OCI-LY3 (cell line): Measurements from ENCODE around the gene ANGPTL5.

Experiments used
- H2AFZ ChIP-seq: fragments of 200-600, 300-600 bp; shearing (Covaris generic); 2 replicates; pipeline ENCODE4 v1.6.0; 2014; ENCODE audit warnings: antibody characterized with exemption, low read depth, low read length
- H3K27ac ChIP-seq: fragments of 200-600, 300-600 bp; sonication (generic); 2 replicates; pipeline ENCODE4 v1.5.1; 2014; ENCODE audit warnings: mild to moderate bottlenecking, low read length, moderate library complexity, mixed read lengths
- H3K27me3 ChIP-seq: fragments of 200-600, 300-600 bp; sonication (generic); 2 replicates; pipeline ENCODE4 v1.6.1; 2014; ENCODE audit warnings: low read depth, low read length, mixed read lengths
- H3K36me3 ChIP-seq: fragments of 200-600, 300-600 bp; sonication (generic); replicated peaks from 2 replicates; pipeline ENCODE3; 2014; ENCODE audit warnings: low read depth, low read length, mixed read lengths
- H3K4me1 ChIP-seq: fragments of 300-600, 200-600 bp; sonication (generic); 2 replicates; pipeline ENCODE4 v1.6.1; 2014; ENCODE audit warnings: low read length, mixed read lengths
- H3K4me2 ChIP-seq: fragments of 200-600, 300-600 bp; sonication (generic); 2 replicates; pipeline ENCODE4 v1.6.1; 2014; ENCODE audit warnings: low read length, mixed read lengths
- H3K4me3 ChIP-seq: fragments of 300-600, 200-600 bp; sonication (generic); 2 replicates; pipeline ENCODE4 v1.5.1; 2014; ENCODE audit warnings: antibody characterized with exemption, mild to moderate bottlenecking, low read length, moderate library complexity
- H3K79me2 ChIP-seq: fragments of 300-600, 200-600 bp; shearing (Covaris generic); 2 replicates; pipeline ENCODE4 v1.6.1; 2014; ENCODE audit warnings: mild to moderate bottlenecking, low read length, mixed read lengths
- H3K9ac ChIP-seq: fragments of 300-600, 200-600 bp; shearing (Covaris generic); 2 replicates; pipeline ENCODE4 v1.6.0; 2014; ENCODE audit warnings: mild to moderate bottlenecking, low read length, moderate library complexity
- H3K9me3 ChIP-seq: fragments of 200-600, 300-600 bp; shearing (Covaris generic); 2 replicates; pipeline ENCODE4 v1.6.1; 2014; ENCODE audit warnings: low read length, mixed read lengths; ENCODE audit not compliant: insufficient read depth
- H4K20me1 ChIP-seq: fragments of 200-600, 300-600 bp; sonication (generic); 2 replicates; pipeline ENCODE4 v1.6.1; 2016; ENCODE audit warnings: low read length, mixed read lengths; ENCODE audit not compliant: insufficient read depth
- EZH2phosphoT487 ChIP-seq: fragments of 200-600 bp; shearing (Covaris generic); IDR thresholded peaks from 2 replicates; pipeline ENCODE4 v1.6.1; 2018; ENCODE audit warnings: antibody characterized with exemption, mixed run types, low read depth
- TF ChIP-seq, protein P1 (sequence below): fragments of 200-600, 300-600 bp; sonication (generic); IDR thresholded peaks from 2 replicates; pipeline ENCODE4 v1.5.1; 2014; ENCODE audit warnings: antibody characterized with exemption, low read length, low read depth

The ANGPTL5 gene

GRCh38 chr11:101949680-101950220, 33.4 kb upstream of the ANGPTL5 start:
- H3K9ac ChIP-seq: no peak overlapping the region
- H3K4me3 ChIP-seq: no peak overlapping the region
- no peaks in the 10 kb centered on the region for H3K79me2 ChIP-seq
- TF ChIP-seq, protein P1, sequence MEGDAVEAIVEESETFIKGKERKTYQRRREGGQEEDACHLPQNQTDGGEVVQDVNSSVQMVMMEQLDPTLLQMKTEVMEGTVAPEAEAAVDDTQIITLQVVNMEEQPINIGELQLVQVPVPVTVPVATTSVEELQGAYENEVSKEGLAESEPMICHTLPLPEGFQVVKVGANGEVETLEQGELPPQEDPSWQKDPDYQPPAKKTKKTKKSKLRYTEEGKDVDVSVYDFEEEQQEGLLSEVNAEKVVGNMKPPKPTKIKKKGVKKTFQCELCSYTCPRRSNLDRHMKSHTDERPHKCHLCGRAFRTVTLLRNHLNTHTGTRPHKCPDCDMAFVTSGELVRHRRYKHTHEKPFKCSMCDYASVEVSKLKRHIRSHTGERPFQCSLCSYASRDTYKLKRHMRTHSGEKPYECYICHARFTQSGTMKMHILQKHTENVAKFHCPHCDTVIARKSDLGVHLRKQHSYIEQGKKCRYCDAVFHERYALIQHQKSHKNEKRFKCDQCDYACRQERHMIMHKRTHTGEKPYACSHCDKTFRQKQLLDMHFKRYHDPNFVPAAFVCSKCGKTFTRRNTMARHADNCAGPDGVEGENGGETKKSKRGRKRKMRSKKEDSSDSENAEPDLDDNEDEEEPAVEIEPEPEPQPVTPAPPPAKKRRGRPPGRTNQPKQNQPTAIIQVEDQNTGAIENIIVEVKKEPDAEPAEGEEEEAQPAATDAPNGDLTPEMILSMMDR: no peak
- TF ChIP-seq EZH2phosphoT487: no peak
- peaks cover 1% of the 10 kb centered on the region; the same call in 1 of the 2 replicates for H3K4me1 ChIP-seq
- no peak overlapping the region for H3K27ac ChIP-seq
- no peak overlapping the region for H3K4me2 ChIP-seq
- H2AFZ ChIP-seq: no peak overlapping the region
- H4K20me1 ChIP-seq: no peaks in the 10 kb centered on the region
- no peaks in the 10 kb centered on the region for H3K9me3 ChIP-seq
- H3K36me3 ChIP-seq: no peaks in the 10 kb centered on the region
- H3K27me3 ChIP-seq: no peaks in the 10 kb centered on the region

DNA sequence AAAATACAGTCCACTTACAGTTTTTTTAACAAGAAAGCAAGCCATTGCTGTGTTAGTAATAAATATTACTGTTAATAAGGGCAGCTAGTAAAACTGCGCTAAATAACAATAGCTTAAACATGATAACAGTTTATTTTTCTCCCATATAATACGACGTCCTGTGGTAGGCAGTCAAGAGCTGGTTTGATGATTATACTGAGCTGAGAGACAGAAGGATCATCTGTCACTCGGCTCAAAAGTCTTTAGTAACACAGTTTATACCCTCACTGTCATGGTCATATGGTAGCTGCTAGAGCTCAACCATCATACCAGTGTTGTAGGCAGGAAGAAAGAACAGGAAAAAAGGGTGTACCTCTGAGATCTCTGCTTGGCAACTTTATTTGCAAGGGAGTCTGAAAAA, 29.1 kb upstream of the ANGPTL5 start:
- no peaks in the 10 kb centered on the region for H3K79me2 ChIP-seq
- TF ChIP-seq, protein P1: no peak
- TF ChIP-seq EZH2phosphoT487: no peak
- H3K27ac ChIP-seq: no peak overlapping the region
- no peaks in the 10 kb centered on the region for H3K9me3 ChIP-seq
- no peaks in the 10 kb centered on the region for H4K20me1 ChIP-seq
- no peaks in the 10 kb centered on the region for H3K36me3 ChIP-seq
- H3K4me3 ChIP-seq: no peak overlapping the region
- no peak overlapping the region for H3K4me2 ChIP-seq
- H3K27me3 ChIP-seq: no peaks in the 10 kb centered on the region
- H3K4me1 ChIP-seq: peaks cover 15% of the 10 kb centered on the region
- no peak overlapping the region for H3K9ac ChIP-seq
- H2AFZ ChIP-seq: no peak overlapping the region

GRCh38 chr11:101944923-101945322, 28.6 kb upstream of the ANGPTL5 start:
- no peak overlapping the region for H3K9ac ChIP-seq
- H3K4me3 ChIP-seq: no peak overlapping the region

GRCh38 chr11:101940901-101941520, 24.7 kb upstream of the ANGPTL5 start:
- Histone ChIP-seq H4K20me1 (no peaks in the 10 kb centered on the region), H3K4me2 (no peak overlapping the region), H3K27ac (no peak overlapping the region), H3K4me1 (peaks cover 15% of the 10 kb centered on the region), H3K9me3 (no peaks in the 10 kb centered on the region), H3K36me3 (no peaks in the 10 kb centered on the region), H3K4me3 (no peak overlapping the region), H3K27me3 (no peaks in the 10 kb centered on the region), H3K9ac (no peak overlapping the region), H2AFZ (no peak overlapping the region), H3K79me2 (no peaks in the 10 kb centered on the region)
- TF ChIP-seq, protein P1: no peak
- no peak for TF ChIP-seq EZH2phosphoT487

More at GRCh38 chr11:101944923-101945322, 28.6 kb upstream of the ANGPTL5 start:
- Histone ChIP-seq H3K4me1 (peaks cover 15% of the 10 kb centered on the region), H3K36me3 (no peaks in the 10 kb centered on the region), H4K20me1 (no peaks in the 10 kb centered on the region), H3K79me2 (no peaks in the 10 kb centered on the region), H3K4me2 (no peak overlapping the region), H2AFZ (no peak overlapping the region), H3K27me3 (no peaks in the 10 kb centered on the region), H3K27ac (no peak overlapping the region), H3K9me3 (no peaks in the 10 kb centered on the region)
- TF ChIP-seq EZH2phosphoT487: no peak
- TF ChIP-seq, protein P1: no peak
